GOT3 (cell line): ENCODE measurements around the gene ZNF407.

Source experiments
- DNase-seq: peaks from one replicate; lab custom pipeline; 2025; ENCODE audit warnings: mixed read lengths; lab: John Stamatoyannopoulos, UW

The ZNF407 gene

GRCh38 chr18:74631212-74631611 lies 33.5 kb downstream of the ZNF407 start:
- no peak for DNase-seq

GRCh38 chr18:74631623-74632350 lies 34.1 kb downstream of the ZNF407 start:
- no peak for DNase-seq

- DNase-seq: no peak
Observed at GRCh38 chr18:74632351-74632679, 34.6 kb downstream of the ZNF407 start.

GRCh38 chr18:74632856-74633255 lies 35.2 kb downstream of the ZNF407 start:
- no peak for DNase-seq

GRCh38 chr18:74633652-74634352 lies 36.1 kb downstream of the ZNF407 start:
- no peak for DNase-seq

GRCh38 chr18:74635224-74635975 lies 37.7 kb downstream of the ZNF407 start:
- no peak for DNase-seq

GRCh38 chr18:74637070-74637469 lies 39.4 kb downstream of the ZNF407 start:
- DNase-seq: no peak

- no peak for DNase-seq
Observed at GRCh38 chr18:74638210-74638609, 40.5 kb downstream of the ZNF407 start.

- no peak for DNase-seq
Observed at GRCh38 chr18:74644713-74645112, 47.0 kb downstream of the ZNF407 start.

- DNase-seq: no peak
Observed at GRCh38 chr18:74645679-74646078, 48.0 kb downstream of the ZNF407 start.

GRCh38 chr18:74651327-74652128 lies 53.9 kb downstream of the ZNF407 start:
- no peak for DNase-seq

GRCh38 chr18:74652392-74652988 lies 54.8 kb downstream of the ZNF407 start:
- no peak for DNase-seq

GRCh38 chr18:74654638-74655037 lies 57.0 kb downstream of the ZNF407 start:
- no peak for DNase-seq

- DNase-seq: no peak
Observed at GRCh38 chr18:74661008-74661407, 63.3 kb downstream of the ZNF407 start.

- DNase-seq: no peak
Observed at GRCh38 chr18:74661691-74662090, 64.0 kb downstream of the ZNF407 start.

- no peak for DNase-seq
Observed at GRCh38 chr18:74662622-74663021, 65.0 kb downstream of the ZNF407 start.

GRCh38 chr18:74665346-74665745 lies 67.7 kb downstream of the ZNF407 start:
- DNase-seq: no peak

- DNase-seq: no peak
Observed at GRCh38 chr18:74665905-74666304, 68.2 kb downstream of the ZNF407 start.

GRCh38 chr18:74669136-74669798 lies 71.6 kb downstream of the ZNF407 start:
- no peak for DNase-seq

- DNase-seq: no peak
Observed at GRCh38 chr18:74672371-74672770, 74.7 kb downstream of the ZNF407 start.

GRCh38 chr18:74674487-74674886 lies 76.8 kb downstream of the ZNF407 start:
- DNase-seq: no peak
